Neuron (in vitro differentiated cells): ENCODE data around the gene SPRYD7.

Experiments used
- H2AFZ ChIP-seq: one replicate; pipeline ENCODE4 v1.6.1; 2013; ENCODE audit warnings: low read depth, mild to moderate bottlenecking, inconsistent platforms, low read length, moderate library complexity
- H3K27me3 ChIP-seq: one replicate; pipeline ENCODE4 v1.6.1; 2013; ENCODE audit warnings: low read length; ENCODE audit not compliant: insufficient read depth
- H3K36me3 ChIP-seq: one replicate; pipeline ENCODE4 v1.6.1; 2013; ENCODE audit warnings: low read length; ENCODE audit not compliant: insufficient read depth
- H3K4me1 ChIP-seq: one replicate; pipeline ENCODE4 v1.6.1; 2013; ENCODE audit warnings: low read length; ENCODE audit not compliant: insufficient read depth
- H3K4me3 ChIP-seq: 2 replicates; pipeline ENCODE4 v1.5.1; 2013; ENCODE audit warnings: mild to moderate bottlenecking, low read length, moderate library complexity
- H3K9me3 ChIP-seq: one replicate; pipeline ENCODE4 v1.6.1; 2013; ENCODE audit warnings: low read length

Gene SPRYD7, protein sequence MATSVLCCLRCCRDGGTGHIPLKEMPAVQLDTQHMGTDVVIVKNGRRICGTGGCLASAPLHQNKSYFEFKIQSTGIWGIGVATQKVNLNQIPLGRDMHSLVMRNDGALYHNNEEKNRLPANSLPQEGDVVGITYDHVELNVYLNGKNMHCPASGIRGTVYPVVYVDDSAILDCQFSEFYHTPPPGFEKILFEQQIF

DNA sequence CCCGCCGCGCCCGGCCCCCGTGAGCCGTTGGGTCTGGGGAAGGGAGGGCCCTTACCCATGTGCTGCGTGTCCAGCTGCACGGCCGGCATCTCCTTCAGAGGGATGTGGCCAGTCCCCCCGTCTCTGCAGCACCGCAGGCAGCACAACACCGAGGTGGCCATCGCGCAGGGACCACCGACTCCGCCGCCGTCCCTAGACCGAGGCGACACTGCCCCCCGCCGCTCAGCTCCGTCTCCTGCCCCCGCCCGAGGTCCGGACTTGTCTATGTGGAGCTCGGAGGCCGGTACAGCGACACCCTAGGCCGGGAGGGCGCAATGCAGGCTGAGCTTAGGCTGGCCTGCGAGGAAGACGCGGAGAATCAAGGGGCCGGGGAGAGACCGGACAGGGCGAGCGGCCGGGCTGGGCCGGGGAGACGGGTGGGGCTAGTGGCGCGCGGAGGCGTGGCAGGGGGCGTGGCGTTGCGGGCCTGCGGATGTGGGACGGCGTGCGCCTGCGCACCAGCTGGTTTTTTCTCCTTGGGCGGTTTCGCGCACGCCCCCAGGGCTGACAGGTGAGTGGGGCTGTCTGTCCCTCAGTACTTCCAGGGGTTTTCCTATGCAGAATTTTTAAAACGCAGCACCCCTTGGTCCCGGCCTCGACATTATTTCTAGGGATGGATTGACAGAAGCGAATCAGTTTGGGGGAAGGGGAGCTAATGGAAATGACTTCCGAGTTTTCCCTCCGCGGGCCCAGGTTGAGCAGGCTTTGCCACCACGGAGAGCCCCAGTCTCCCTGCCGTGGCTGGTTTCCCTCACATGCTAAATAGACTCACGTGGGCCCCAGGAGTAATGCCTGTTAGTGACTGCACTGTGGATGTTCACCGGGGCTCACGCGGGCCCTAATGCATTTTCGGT, at the start of gene SPRYD7:
Gene SPRYD7, minus strand, starts transcription at position 266 of the 893 bp plus-strand sequence. Its CDS starts 105 bp downstream, at position 161.
- Histone ChIP-seq H3K27me3 (no peaks in the 10 kb centered on the region), H3K36me3 (no peaks in the 10 kb centered on the region), H2AFZ (peak within 1 kb of the TSS; percentile 98), H3K9me3 (no peaks in the 10 kb centered on the region), H3K4me3 (peak within 1 kb of the TSS; percentile 73), H3K4me1 (peaks cover 13% of the 10 kb centered on the region)

DNA sequence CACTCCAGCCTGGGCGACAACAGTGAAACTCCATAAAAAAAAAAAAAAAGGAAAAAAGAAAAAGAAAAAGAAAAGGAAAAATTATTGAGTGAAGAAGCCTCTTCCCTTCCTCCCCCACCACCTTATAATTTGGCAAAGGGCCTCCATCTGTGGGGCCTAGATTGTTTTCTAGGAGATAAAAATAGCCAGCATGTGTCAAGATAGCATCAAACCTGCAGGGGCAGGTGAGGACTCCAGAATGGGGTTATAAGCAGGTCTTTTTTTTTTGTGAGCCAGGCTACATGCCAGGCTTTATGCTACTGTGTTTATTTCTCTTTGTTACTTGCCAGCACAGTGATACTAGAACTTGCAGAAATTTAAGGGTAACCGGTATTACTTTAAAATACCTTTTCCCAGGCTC, 49.0 kb upstream of the SPRYD7 start:
- H3K4me1 ChIP-seq, result no peaks in the 10 kb centered on the region
- H3K9me3 ChIP-seq, result no peaks in the 10 kb centered on the region
- H3K4me3 ChIP-seq, result no peak overlapping the region
- H2AFZ ChIP-seq, result no peak overlapping the region
- H3K36me3 ChIP-seq, result peaks cover 2% of the 10 kb centered on the region
- no peaks in the 10 kb centered on the region for H3K27me3 ChIP-seq

GRCh38 chr13:49980266-49980665, 44.1 kb upstream of the SPRYD7 start:
- H3K27me3 ChIP-seq, result no peaks in the 10 kb centered on the region
- H2AFZ ChIP-seq, result no peak overlapping the region
- H3K4me1 ChIP-seq, result no peaks in the 10 kb centered on the region
- H3K9me3 ChIP-seq, result no peaks in the 10 kb centered on the region
- H3K4me3 ChIP-seq, result no peak overlapping the region
- H3K36me3 ChIP-seq, result peaks cover 3% of the 10 kb centered on the region

DNA sequence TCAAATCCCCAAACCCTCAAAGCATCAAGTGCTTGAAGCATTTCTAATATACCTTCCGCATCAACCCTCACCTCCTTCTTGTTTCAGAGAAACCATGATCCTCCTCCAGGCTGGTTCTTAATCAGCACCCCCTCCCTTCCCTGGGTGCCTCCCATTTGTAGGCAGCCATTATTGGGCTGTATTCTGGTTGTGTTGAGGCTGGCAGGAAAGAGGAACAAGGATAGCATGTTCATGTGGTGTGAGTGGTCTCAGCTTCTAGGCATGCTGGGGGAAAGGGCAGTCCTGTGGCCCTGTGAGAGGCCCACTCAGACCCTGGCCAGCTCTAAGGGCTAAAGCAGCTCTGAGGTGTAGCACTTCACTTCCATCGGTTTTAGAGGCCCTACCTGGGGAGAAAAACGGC, 41.9 kb upstream of the SPRYD7 start:
- Histone ChIP-seq H3K27me3 (no peaks in the 10 kb centered on the region), H3K4me3 (no peak overlapping the region), H3K36me3 (peaks cover 4% of the 10 kb centered on the region), H3K9me3 (no peaks in the 10 kb centered on the region), H2AFZ (no peak overlapping the region), H3K4me1 (no peaks in the 10 kb centered on the region)

GRCh38 chr13:49976314-49977258, 40.4 kb upstream of the SPRYD7 start:
- peaks cover 4% of the 10 kb centered on the region for H3K36me3 ChIP-seq
- H3K9me3 ChIP-seq, result no peaks in the 10 kb centered on the region
- no peak overlapping the region for H3K4me3 ChIP-seq
- no peaks in the 10 kb centered on the region for H3K27me3 ChIP-seq
- H3K4me1 ChIP-seq, result no peaks in the 10 kb centered on the region
- H2AFZ ChIP-seq, result no peak overlapping the region

- Histone ChIP-seq H3K9me3 (no peaks in the 10 kb centered on the region), H3K4me3 (no peak overlapping the region), H2AFZ (no peak overlapping the region), H3K4me1 (no peaks in the 10 kb centered on the region), H3K36me3 (peaks cover 4% of the 10 kb centered on the region), H3K27me3 (no peaks in the 10 kb centered on the region)
Measured at GRCh38 chr13:49975826-49976225, 39.7 kb upstream of the SPRYD7 start.

- Histone ChIP-seq H3K4me3 (no peak overlapping the region), H3K9me3 (no peaks in the 10 kb centered on the region), H3K36me3 (peaks cover 4% of the 10 kb centered on the region), H3K27me3 (no peaks in the 10 kb centered on the region), H3K4me1 (no peaks in the 10 kb centered on the region), H2AFZ (no peak overlapping the region)
Measured at GRCh38 chr13:49972709-49973108, 36.6 kb upstream of the SPRYD7 start.

- Histone ChIP-seq H3K27me3 (no peaks in the 10 kb centered on the region), H3K4me1 (no peaks in the 10 kb centered on the region), H3K36me3 (no peaks in the 10 kb centered on the region), H2AFZ (no peak overlapping the region), H3K4me3 (no peak overlapping the region), H3K9me3 (peaks cover 5% of the 10 kb centered on the region)
Measured at GRCh38 chr13:49967456-49967855, 31.3 kb upstream of the SPRYD7 start.

DNA sequence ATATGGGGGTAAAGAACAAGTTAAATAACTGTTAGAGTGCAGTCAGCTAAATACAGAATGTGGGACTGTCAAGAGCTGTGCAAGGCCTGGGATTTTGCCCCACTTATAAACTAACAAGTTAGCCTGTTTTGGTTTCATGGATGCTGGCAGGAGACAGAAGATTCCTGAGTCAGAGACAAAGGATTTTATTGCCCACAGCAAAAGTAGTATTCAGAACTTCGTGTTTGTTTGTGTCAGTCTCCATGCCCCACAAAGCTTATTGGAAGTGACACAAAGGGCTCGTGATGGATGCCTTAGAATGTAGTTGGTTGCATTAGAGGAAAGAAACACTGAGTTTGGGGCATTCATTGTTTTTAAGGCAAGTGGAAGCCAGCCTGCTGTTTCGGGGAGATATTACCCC, 22.2 kb upstream of the SPRYD7 start:
- H3K27me3 ChIP-seq, result no peaks in the 10 kb centered on the region
- H3K9me3 ChIP-seq, result peaks cover 5% of the 10 kb centered on the region
- H3K4me3 ChIP-seq, result no peak overlapping the region
- no peak overlapping the region for H2AFZ ChIP-seq
- H3K4me1 ChIP-seq, result no peaks in the 10 kb centered on the region
- H3K36me3 ChIP-seq, result no peaks in the 10 kb centered on the region

GRCh38 chr13:49956131-49956530, 20.0 kb upstream of the SPRYD7 start:
- no peak overlapping the region for H3K4me3 ChIP-seq
- H3K9me3 ChIP-seq, result peaks cover 3% of the 10 kb centered on the region
- no peaks in the 10 kb centered on the region for H3K4me1 ChIP-seq
- no peaks in the 10 kb centered on the region for H3K27me3 ChIP-seq
- H3K36me3 ChIP-seq, result no peaks in the 10 kb centered on the region
- no peak overlapping the region for H2AFZ ChIP-seq

- H3K4me1 ChIP-seq, result no peaks in the 10 kb centered on the region
- H3K27me3 ChIP-seq, result no peaks in the 10 kb centered on the region
- H3K36me3 ChIP-seq, result no peaks in the 10 kb centered on the region
- no peak overlapping the region for H3K4me3 ChIP-seq
- no peak overlapping the region for H2AFZ ChIP-seq
- peaks cover 1% of the 10 kb centered on the region for H3K9me3 ChIP-seq
Measured at GRCh38 chr13:49954674-49955455, 18.7 kb upstream of the SPRYD7 start.

GRCh38 chr13:49953560-49953959, 17.4 kb upstream of the SPRYD7 start:
- Histone ChIP-seq H2AFZ (no peak overlapping the region), H3K4me3 (no peak overlapping the region), H3K36me3 (no peaks in the 10 kb centered on the region), H3K4me1 (no peaks in the 10 kb centered on the region), H3K9me3 (no peaks in the 10 kb centered on the region), H3K27me3 (no peaks in the 10 kb centered on the region)
